Sigmoid colon (tissue), 4 donors: ENCODE measurements around the gene NRXN3.

ENCODE experiments used
- CTCF ChIP-seq, 4 experiments: fragments of 450-650 bp in 3 of 4; fragments of 200-600 bp in 1 of 4; IDR thresholded peaks; one replicate each; pipeline ENCODE4 v1.5.1; 2016 to 2019; ENCODE audit warnings: antibody characterized with exemption in 4 of 4, mild to moderate bottlenecking in 3 of 4, moderate library complexity in 2 of 4
- POLR2AphosphoS5 ChIP-seq, 4 donors: sonication (generic); formaldehyde crosslinking; IDR thresholded peaks; one replicate each; pipeline ENCODE4 v1.6.1; 2017; ENCODE audit warnings: antibody characterized with exemption in 4 of 4

GRCh38 chr14:79730196-79730595 lies 1560.0 kb downstream of the NRXN3 start:
- no peak for TF ChIP-seq POLR2AphosphoS5 (IDR thresholded peaks at IDR 0.05)
- TF ChIP-seq CTCF (IDR thresholded peaks at IDR 0.05), result no peak
